ENCODE measurements around the gene SERPINE2. TPM values are rescaled to one million over a fixed set of nuclear protein-coding genes. Genes with fewer than 3 reads are reported as not detected.

The SERPINE2 gene
- total and polyA plus RNA-seq, 4 experiments from 2014 or later = 0.47 to 2.0 (median 1.3) TPM

GRCh38 chr2:224077773-224078507, 38.9 kb upstream of the SERPINE2 start:
- Histone ChIP-seq H3K27ac (ENCODE audit: low read depth, low read length) (no peak overlapping the region), H3K27me3 (ENCODE audit: insufficient read depth, low read length) (no peaks in the 10 kb centered on the region), H3K4me1 (ENCODE audit: insufficient read depth, low read length) (no peaks in the 10 kb centered on the region), H3K36me3 (ENCODE audit: insufficient read depth, low read length) (no peaks in the 10 kb centered on the region), H3K9me3 (ENCODE audit: control insufficient read depth in 1 of 2, low read length in 2 of 2) (no peaks in the 10 kb centered on the region), H3K4me3 (ENCODE audit: low read length in 2 of 2) (no peak overlapping the region)
- H3K36me3 Mint-ChIP-seq = no peaks in the 10 kb centered on the region
- intact Hi-C loops (cut with micrococcal nuclease) = no loop called here
- POLR2A ChIA-PET (ENCODE audit: partially characterized antibody) = no interaction called here
- CTCF ChIA-PET (ENCODE audit: partially characterized antibody) = no interaction called here
- H3K27ac Mint-ChIP-seq = no peak overlapping the region
- no peak overlapping the region for H3K4me3 Mint-ChIP-seq
- no peaks in the 10 kb centered on the region for H3K9me3 Mint-ChIP-seq
- peaks cover 0 to 1% of the 10 kb centered on the region in 2 donors for H3K27me3 Mint-ChIP-seq
- DNase-seq = no peak
- no peaks in the 10 kb centered on the region for H3K4me1 Mint-ChIP-seq

DNA sequence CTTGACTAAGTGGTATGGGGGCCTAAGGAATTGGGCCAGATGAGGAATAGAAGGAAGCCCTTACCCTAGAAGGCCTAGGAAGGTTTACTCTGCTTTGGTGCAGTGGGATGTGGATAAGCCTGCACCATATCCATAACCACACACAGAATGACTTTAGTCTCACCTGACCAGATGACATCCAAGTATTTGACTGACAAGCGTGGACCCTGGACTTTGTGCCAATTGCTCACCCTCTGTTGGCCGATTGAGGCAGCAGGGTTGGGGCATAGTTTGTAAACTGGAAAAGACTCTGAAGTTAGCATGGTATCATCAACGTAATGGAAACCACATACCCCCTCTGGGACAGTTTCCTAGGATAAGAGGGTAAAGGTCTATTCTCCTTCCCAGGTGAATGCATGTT, 36.5 kb upstream of the SERPINE2 start:
- POLR2A ChIA-PET (ENCODE audit: partially characterized antibody) = no interaction called here
- Mint-ChIP-seq H3K9me3 (no peaks in the 10 kb centered on the region), H3K27ac (no peak overlapping the region), H3K4me3 (no peak overlapping the region), H3K4me1 (no peaks in the 10 kb centered on the region), H3K27me3 (peaks cover under 1% of the 10 kb centered on the region in 2 donors), H3K36me3 (no peaks in the 10 kb centered on the region)
- no peaks in the 10 kb centered on the region for H3K27me3 ChIP-seq (ENCODE audit: insufficient read depth, low read length)
- intact Hi-C loops (cut with micrococcal nuclease) = no loop called here
- H3K9me3 ChIP-seq (ENCODE audit: control insufficient read depth in 1 of 2, low read length in 2 of 2) = no peaks in the 10 kb centered on the region
- no peaks in the 10 kb centered on the region for H3K36me3 ChIP-seq (ENCODE audit: insufficient read depth, low read length)
- H3K27ac ChIP-seq (ENCODE audit: low read depth, low read length) = no peak overlapping the region
- DNase-seq = no peak
- H3K4me1 ChIP-seq (ENCODE audit: insufficient read depth, low read length) = no peaks in the 10 kb centered on the region
- CTCF ChIA-PET (ENCODE audit: partially characterized antibody) = no interaction called here
- H3K4me3 ChIP-seq (ENCODE audit: low read length in 2 of 2) = no peak overlapping the region

GRCh38 chr2:224073676-224074075, 34.6 kb upstream of the SERPINE2 start:
- H3K4me1 Mint-ChIP-seq = no peaks in the 10 kb centered on the region
- CTCF ChIA-PET (ENCODE audit: partially characterized antibody) = no interaction called here

DNA sequence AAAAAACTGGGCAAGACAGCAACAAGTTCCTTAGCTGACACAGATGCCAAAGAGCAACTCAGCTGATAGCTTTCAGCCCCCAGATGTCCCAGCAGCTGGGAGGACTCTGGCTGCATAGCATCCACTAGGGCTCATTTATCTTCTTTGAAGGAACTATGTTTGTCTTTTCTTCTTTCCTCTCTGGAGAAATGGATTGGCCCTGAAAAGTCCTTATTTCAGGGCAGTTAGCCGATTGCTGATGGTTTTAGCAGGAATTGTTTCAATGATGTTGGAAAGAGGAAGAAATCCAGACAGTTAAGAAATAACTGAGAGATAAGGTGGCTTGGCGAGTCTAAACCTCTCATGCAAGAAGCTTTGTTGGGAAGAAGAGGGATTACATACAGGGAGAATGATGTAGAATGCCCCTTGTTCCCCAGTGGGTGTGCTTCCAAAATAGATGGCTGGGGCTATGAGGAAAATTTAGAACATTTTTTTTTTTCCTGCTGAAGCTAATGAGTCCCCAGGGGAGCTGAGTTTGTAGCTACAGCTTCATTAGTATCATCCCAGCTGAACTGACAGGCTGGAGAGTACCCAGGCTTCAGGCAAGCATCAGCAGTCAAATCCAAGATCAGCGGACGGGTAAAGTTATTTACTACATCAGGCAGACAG, 33.6 kb upstream of the SERPINE2 start:
- Mint-ChIP-seq H3K27me3 (peaks cover 2 to 7% of the 10 kb centered on the region in 2 donors), H3K36me3 (no peaks in the 10 kb centered on the region), H3K9me3 (no peaks in the 10 kb centered on the region), H3K27ac (no peak overlapping the region), H3K4me3 (no peak overlapping the region), H3K4me1 (no peaks in the 10 kb centered on the region)
- POLR2A ChIA-PET (ENCODE audit: partially characterized antibody) = no interaction called here
- Histone ChIP-seq H3K27ac (ENCODE audit: low read depth, low read length) (no peak overlapping the region), H3K4me1 (ENCODE audit: insufficient read depth, low read length) (no peaks in the 10 kb centered on the region), H3K36me3 (ENCODE audit: insufficient read depth, low read length) (no peaks in the 10 kb centered on the region), H3K9me3 (ENCODE audit: control insufficient read depth in 1 of 2, low read length in 2 of 2) (no peaks in the 10 kb centered on the region), H3K4me3 (ENCODE audit: low read length in 2 of 2) (no peak overlapping the region), H3K27me3 (ENCODE audit: insufficient read depth, low read length) (no peaks in the 10 kb centered on the region)
- CTCF ChIA-PET (ENCODE audit: partially characterized antibody) = no interaction called here
- intact Hi-C loops (cut with micrococcal nuclease) = no loop called here
- DNase-seq = no peak

More at GRCh38 chr2:224073676-224074075, 34.6 kb upstream of the SERPINE2 start:
- Mint-ChIP-seq H3K27me3 (peaks cover 2% of the 10 kb centered on the region in 2 donors), H3K27ac (no peak overlapping the region), H3K4me3 (no peak overlapping the region), H3K36me3 (no peaks in the 10 kb centered on the region), H3K9me3 (no peaks in the 10 kb centered on the region)
- Histone ChIP-seq H3K4me3 (ENCODE audit: low read length in 2 of 2) (no peak overlapping the region), H3K36me3 (ENCODE audit: insufficient read depth, low read length) (no peaks in the 10 kb centered on the region), H3K27ac (ENCODE audit: low read depth, low read length) (no peak overlapping the region), H3K9me3 (ENCODE audit: control insufficient read depth in 1 of 2, low read length in 2 of 2) (no peaks in the 10 kb centered on the region), H3K27me3 (ENCODE audit: insufficient read depth, low read length) (no peaks in the 10 kb centered on the region), H3K4me1 (ENCODE audit: insufficient read depth, low read length) (no peaks in the 10 kb centered on the region)
- intact Hi-C loops (cut with micrococcal nuclease) = no loop called here
- no peak for DNase-seq
- POLR2A ChIA-PET (ENCODE audit: partially characterized antibody) = no interaction called here

DNA sequence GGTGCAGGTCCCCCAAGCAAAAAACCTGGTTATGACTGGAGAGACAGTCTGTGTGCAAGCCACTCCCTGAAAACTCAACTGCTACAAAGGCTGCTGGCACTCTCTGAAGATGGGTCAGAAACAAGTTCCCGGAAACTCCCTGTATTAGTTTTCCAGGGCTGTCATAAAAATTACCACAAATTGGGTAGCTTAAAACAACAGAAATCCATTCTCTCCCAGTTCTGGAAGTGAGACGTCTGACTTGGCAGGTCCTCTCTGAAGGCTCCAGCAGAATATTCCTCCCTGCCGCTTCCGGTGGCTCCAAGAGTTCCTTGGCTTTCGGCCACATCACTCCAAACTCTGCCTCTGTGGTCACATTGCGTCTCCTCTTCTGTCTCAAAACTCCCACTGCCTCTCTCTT, 30.1 kb upstream of the SERPINE2 start:
- H3K4me1 Mint-ChIP-seq = no peaks in the 10 kb centered on the region
- Histone ChIP-seq H3K4me1 (ENCODE audit: insufficient read depth, low read length) (no peaks in the 10 kb centered on the region), H3K9me3 (ENCODE audit: control insufficient read depth in 1 of 2, low read length in 2 of 2) (no peaks in the 10 kb centered on the region), H3K36me3 (ENCODE audit: insufficient read depth, low read length) (no peaks in the 10 kb centered on the region), H3K4me3 (ENCODE audit: low read length in 2 of 2) (no peak overlapping the region), H3K27me3 (ENCODE audit: insufficient read depth, low read length) (no peaks in the 10 kb centered on the region), H3K27ac (ENCODE audit: low read depth, low read length) (no peak overlapping the region)
- H3K36me3 Mint-ChIP-seq = no peaks in the 10 kb centered on the region
- peaks cover 4 to 7% of the 10 kb centered on the region in 2 donors for H3K27me3 Mint-ChIP-seq
- H3K9me3 Mint-ChIP-seq = no peaks in the 10 kb centered on the region
- ChIA-PET CTCF (ENCODE audit: partially characterized antibody) (no interaction called here), POLR2A (ENCODE audit: partially characterized antibody) (no interaction called here)
- DNase-seq = no peak
- intact Hi-C loops (cut with micrococcal nuclease) = no loop called here
- no peak overlapping the region for H3K27ac Mint-ChIP-seq
- H3K4me3 Mint-ChIP-seq = no peak overlapping the region

- H3K36me3 ChIP-seq (ENCODE audit: insufficient read depth, low read length) = no peaks in the 10 kb centered on the region
- intact Hi-C loops (cut with micrococcal nuclease) = no loop called here
- POLR2A ChIA-PET (ENCODE audit: partially characterized antibody) = no interaction called here
- Mint-ChIP-seq H3K36me3 (no peaks in the 10 kb centered on the region), H3K4me3 (no peak overlapping the region), H3K27me3 (peaks cover 5 to 10% of the 10 kb centered on the region in 2 donors), H3K27ac (no peak overlapping the region), H3K9me3 (no peaks in the 10 kb centered on the region), H3K4me1 (no peaks in the 10 kb centered on the region)
- no peak for DNase-seq
- CTCF ChIA-PET (ENCODE audit: partially characterized antibody) = interaction anchor here (2.7 kb wide), 1 partner anchor 70 kb away, joined by 12 read pairs; no protein-coding TSS in a partner anchor
- no peak overlapping the region for H3K27ac ChIP-seq (ENCODE audit: low read depth, low read length)
- H3K4me1 ChIP-seq (ENCODE audit: insufficient read depth, low read length) = no peaks in the 10 kb centered on the region
- no peaks in the 10 kb centered on the region for H3K27me3 ChIP-seq (ENCODE audit: insufficient read depth, low read length)
- no peaks in the 10 kb centered on the region for H3K9me3 ChIP-seq (ENCODE audit: control insufficient read depth in 1 of 2, low read length in 2 of 2)
- no peak overlapping the region for H3K4me3 ChIP-seq (ENCODE audit: low read length in 2 of 2)
Measured at GRCh38 chr2:224063298-224063648, 24.2 kb upstream of the SERPINE2 start.

GRCh38 chr2:224062481-224063297, 23.6 kb upstream of the SERPINE2 start:
- Histone ChIP-seq H3K27ac (ENCODE audit: low read depth, low read length) (no peak overlapping the region), H3K4me1 (ENCODE audit: insufficient read depth, low read length) (no peaks in the 10 kb centered on the region), H3K36me3 (ENCODE audit: insufficient read depth, low read length) (no peaks in the 10 kb centered on the region), H3K4me3 (ENCODE audit: low read length in 2 of 2) (no peak overlapping the region), H3K9me3 (ENCODE audit: control insufficient read depth in 1 of 2, low read length in 2 of 2) (no peaks in the 10 kb centered on the region), H3K27me3 (ENCODE audit: insufficient read depth, low read length) (no peaks in the 10 kb centered on the region)
- no peak overlapping the region for H3K27ac Mint-ChIP-seq
- no peak for DNase-seq
- peak overlapping the region in 1 of 8 donors; percentile 19 for H3K4me3 Mint-ChIP-seq
- H3K27me3 Mint-ChIP-seq = peaks cover 5 to 7% of the 10 kb centered on the region in 2 donors
- CTCF ChIA-PET (ENCODE audit: partially characterized antibody) = interaction anchor here (2.7 kb wide), 1 partner anchor 69 kb away, joined by 12 read pairs; no protein-coding TSS in a partner anchor
- no peaks in the 10 kb centered on the region for H3K4me1 Mint-ChIP-seq
- POLR2A ChIA-PET (ENCODE audit: partially characterized antibody) = no interaction called here
- intact Hi-C loops (cut with micrococcal nuclease) = no loop called here
- H3K36me3 Mint-ChIP-seq = no peaks in the 10 kb centered on the region
- no peaks in the 10 kb centered on the region for H3K9me3 Mint-ChIP-seq
